NK-92 treated with Interleukin-12 subunit alpha and Interleukin-12 subunit beta, amount 100 ng/mL, for 24 hours (cell line): ENCODE results near the gene AFDN.

Experiments
- DNase-seq: peaks from one replicate; lab custom pipeline; 2025; lab: John Stamatoyannopoulos, UW

The AFDN gene

DNA sequence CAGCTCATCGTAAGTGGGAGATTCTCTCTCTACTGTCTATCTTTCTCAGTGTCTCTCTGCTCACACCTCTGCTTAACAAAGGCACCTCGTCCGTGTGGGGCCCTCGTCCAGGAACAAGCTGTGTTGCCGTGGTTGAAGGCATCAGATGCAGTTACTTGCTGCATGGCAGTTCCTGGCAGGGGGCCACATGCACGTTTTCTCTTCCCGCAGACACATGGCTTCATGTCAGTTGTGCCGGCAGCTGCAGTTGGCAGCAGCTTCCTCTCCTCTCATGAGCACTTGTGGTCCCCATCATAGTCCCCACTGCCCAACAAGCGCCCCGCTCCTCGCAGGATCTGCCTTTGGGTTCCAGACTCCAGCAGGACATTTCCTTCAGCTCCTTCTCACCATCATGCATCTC lies 7.1 kb upstream of the AFDN start:
- no peak for DNase-seq

DNA sequence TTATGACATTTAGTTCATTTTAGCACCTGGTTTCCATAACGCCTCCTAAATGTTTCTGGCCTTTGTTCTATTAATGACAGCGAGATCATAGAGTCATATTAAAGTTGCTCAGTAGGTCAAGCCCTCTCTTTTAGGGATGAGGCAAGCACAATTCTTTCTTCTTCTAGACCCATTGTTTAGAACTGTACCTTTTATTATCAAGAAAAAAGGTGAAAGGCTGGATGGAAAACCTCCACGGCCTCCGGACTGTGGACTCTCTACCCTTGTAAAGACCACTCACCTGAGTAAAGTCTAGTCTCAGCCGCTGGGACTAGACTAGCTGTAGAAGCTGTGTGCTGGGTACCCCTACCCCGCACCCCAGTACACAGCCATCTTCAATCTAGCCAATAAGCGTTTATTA lies 6.0 kb upstream of the AFDN start:
- no peak for DNase-seq

DNA sequence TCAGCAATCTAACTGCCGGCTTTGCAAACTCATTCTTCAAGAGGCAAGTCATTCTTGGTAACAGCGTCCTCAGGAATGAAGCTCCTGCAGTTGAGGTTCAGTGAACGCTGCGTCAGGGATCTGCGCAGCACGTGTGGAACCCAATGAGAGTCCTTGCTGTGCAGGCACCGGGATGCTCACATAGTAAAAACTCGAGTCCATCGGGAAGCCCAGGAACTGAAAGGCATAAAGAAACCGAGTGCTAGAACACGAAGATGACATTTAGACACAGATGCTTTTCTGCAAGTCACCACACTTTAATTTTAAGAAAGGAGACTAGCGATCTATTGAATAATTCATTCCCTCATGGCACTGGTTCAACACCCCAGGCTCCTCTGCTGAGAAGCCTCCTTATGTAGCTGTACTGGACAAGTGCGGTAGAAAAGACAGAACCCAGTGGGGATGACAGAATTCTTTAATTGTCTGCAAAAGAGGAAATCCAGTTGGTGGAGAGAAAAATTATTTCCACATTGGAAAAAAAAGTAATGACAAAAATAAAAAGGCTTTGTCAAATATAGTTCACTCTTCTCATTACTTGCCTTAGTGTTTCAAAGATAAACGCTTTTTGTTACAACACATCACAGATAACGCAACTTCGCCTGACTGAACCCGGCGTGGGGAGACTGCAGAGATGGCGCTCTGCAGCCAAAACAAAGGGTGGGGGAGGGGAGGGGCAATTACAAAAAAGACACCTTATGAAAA lies 1.9 kb upstream of the AFDN start:
- no peak for DNase-seq

DNA sequence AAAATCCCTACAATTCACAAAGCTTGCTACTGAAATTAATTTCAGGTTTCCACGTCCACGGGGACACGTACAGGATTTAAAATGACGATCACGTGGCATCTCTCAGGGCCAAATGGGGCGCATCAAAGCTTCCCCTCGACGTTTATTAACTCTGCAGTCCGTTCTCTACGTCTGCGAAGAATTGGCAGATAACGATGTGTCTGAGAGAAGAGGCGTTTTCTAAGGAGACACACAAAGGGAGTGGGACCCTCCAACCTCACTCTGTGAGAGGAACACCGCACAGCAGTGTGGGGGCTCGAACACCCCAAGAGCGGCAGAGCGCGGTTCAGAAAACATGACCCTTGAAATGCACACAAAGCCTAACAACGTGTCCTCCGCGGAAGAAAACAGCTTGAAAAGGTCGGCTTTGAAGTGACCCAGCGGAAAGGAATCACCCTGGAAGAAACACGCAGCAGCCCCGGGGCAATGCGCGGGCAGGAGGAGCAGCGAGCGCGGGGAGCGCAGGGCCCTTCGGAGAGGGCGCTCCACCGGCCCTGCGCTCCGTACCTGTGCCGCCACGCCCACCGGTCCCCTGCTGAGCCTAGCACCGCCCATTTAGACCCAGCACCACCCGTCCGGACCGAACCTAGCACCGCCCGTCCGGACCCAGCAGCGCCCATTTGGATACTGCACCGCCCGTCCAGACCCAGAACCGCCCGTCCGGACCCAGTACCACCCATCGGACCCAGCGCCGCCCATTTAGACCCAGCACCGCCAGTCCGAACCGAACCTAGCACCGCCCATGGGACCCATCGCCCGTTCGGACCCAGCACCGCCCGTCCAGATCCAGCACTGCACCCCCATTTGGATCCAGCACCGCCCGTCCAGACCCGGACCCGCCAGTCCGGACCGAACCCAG lies 1.1 kb upstream of the AFDN start:
- no peak for DNase-seq

DNA sequence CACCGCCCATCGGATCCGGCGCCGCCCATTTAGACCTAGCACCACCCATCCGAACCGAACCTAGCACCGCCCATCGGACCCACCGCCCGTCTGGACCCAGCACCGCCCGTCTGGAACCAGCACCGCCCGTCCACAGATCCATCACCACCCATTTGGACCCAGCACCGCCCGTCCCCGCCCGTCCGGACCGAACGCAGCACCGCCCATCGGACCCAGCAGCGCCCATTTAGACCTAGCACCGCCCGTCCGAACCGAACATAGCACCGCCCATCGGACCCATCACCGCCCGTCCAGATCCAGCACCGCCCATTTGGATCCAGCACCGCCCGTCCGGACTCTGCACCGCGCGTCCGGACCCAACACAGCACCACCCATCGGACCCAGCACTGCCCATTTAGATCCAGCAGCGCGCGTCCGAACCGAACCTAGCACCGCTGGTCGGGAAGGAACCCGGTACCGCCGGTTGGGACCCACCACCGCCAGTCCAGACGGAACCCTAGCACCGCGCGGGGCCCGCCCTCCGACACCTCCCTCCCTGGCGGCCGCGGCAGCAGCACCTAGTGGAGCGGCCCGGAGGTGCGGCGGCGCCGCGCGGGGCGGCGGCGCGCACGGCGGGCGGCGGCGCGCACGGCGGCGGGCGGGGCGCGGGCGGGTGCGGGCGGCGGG lies 348 bp upstream of the AFDN start:
- DNase-seq: no peak

DNA sequence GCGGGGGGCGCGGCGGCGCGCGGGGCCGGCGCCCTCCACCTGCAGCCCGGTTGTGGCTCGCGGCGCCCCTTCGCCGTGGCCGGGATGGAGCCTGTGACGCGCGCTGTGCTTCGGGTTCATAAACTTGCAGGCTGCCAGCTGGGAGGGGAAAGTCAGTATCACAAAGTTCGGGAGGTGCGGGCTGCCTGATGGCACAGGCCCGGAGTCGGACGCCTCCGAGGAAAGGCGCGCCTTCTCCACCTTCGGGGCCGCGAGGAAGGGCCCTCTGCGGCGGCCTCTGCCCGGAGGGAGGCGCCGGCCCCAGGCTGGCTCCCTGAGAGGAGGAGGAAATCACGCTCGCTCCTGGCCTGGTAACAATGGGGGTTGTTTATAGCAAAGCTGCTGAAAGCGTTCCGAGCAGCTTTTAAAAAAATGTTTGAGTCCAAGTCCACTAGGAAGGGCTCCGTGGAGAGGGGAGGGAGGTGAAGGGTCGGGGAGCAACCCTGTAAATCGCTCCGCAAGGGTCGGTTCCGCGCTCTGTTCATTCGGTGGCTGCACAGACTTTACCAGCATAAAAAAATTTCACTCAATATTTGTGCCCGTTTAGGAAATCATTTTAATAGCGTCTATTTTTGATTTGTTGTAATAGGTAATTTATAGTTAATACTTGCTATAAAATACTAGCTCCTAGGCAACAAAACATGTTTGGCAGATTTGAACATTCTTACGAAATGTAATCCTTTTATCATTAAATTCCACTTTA lies 1.0 kb downstream of the AFDN start:
- DNase-seq: no peak

DNA sequence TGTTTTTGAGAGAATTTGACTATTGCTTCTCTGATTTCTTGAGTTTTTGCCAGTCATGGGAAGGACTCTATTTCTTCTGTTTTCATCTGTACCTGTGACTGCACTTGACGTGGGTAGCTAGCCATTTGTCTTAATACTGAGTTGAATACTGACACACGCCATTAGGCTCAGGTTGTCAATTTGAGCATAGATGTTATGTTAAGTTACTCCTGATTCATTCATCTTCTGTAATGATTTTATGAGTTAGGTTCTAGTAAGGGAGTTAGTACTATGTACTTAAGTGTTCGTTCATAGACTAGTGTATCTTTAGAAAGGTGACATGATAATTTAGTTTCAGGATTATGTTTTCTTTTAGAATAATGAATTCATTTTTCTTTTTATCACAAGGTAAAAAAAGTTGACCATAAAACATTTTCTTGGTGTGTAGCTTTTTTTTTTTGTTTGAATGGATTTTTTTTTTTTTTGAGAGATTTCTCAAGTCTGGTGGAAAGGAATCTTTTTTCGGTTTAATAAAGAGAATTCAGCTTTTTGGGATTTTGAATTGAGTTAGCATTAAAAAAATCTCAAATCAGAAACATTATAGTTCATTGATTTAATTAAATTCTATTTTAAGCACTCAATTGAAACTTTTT lies 1.7 kb downstream of the AFDN start:
- DNase-seq: no peak

DNA sequence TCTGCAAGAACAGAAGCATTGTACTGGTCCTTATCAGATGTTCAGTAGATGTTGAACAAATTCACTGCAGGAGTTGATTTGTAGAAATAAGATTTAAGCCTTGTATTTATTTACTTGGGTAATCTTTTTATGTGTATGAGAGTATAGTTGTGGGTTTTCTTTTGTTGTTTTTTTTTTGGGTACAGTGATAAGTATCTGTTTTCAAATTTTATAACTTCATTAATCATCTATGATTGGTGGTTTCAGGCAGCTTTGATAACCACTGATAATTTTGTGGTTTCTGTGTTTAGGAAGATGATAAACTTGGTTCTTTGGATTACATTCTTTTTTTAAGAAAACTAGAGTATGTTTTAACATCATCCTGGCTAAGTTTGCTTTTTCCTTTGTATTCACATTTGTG lies 2.8 kb downstream of the AFDN start:
- no peak for DNase-seq

DNA sequence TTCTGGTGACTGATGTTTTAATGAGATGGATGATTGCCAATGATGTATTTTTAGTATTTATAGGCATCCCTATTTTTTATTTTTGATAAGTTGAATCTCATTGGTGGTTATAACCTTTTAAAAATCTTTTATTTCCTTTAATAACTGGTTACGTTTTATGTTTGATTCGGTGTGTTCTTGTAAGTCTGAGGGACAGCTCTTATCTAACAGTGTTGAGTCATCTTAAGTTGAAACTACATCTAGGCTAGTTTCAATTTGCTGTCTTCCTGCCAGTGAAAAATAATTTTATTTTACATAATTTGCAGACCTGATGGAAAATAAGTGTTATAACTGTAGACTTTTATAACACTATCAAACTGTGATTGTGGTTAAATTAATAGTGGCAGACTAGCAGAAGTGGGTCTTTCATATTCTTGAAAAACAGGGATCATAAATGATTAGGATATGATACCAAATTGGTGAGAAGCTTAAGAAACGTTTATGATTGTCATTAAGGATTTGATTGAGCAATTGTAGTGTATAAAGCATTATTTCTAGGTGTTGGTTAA lies 4.6 kb downstream of the AFDN start:
- DNase-seq: no peak

DNA sequence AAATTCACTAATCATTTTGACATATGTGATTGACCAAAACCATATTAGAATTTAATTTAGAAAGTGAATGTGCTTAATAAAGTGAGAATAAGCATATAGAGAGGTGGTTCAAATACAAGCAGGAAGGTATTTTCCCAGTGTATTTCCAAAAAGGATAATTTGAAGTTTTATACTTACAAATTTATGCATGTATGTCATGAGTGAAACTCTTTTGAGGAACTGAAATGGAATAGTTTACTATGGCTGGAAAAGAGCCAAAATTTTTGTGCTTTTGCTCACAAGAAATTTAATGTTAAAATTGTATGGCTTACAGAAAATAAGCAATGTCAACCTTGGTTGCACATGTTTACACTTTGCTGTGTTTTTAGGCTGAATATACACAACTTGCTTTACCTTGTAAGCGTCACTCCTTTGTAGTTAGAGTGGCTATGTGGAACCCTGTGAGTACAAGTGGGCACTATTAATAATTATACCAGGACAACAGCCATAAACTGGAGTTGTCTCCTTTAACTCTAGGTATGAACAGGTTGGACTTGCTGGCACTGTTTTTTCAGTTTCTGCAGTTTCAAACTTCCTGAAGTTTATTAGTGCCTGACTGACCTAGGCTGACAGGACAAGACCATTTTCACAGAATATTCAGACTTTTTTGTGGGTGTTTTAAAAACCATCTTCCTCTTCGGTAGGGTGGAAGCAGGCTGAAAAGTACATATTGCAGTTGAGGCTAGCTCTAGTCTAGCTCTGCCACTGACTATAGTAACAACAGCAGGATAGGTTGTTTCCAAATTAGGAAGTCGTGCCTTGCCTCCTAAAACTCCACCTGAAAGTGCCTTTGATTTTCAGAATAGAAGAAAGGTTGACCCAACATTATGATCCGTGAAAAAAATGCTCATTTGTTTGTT lies 6.0 kb downstream of the AFDN start:
- DNase-seq: no peak

DNA sequence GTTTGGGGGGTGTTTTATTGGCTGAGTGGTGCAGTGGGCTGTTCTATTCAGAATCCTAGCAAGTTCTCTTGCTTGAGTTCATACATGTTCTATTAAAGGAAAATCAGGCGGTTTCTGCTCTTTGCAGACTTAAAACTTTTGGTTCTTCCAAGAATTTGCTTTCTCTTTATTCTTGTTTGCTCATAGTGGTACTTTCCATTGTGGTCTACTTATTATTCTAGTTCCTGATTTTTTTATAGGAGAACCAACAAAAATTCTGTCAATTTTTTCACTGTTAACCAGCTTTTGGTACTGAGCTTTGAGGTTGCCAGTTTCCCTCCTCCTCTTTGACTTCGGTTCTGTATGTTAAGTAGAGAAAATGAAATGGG lies 6.7 kb downstream of the AFDN start:
- DNase-seq: no peak

DNA sequence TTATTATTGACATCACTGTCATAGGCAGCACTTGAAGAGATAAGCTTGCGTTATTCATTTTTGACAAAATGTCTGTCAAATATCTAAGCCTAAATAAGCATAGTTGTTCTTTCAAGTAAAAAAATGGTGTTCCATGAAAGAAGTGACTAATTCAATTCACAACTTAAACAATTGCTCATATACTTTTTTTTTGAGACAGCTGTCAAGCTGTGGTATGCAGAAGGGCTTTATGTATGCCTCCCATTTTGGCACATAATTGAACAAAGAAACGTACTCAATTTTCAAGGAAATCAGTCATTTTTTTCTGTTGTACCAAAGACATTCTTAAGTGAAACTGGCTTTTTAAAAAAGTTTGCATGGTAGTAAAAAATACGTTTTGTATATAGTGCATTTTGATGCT lies 8.5 kb downstream of the AFDN start:
- DNase-seq: no peak

DNA sequence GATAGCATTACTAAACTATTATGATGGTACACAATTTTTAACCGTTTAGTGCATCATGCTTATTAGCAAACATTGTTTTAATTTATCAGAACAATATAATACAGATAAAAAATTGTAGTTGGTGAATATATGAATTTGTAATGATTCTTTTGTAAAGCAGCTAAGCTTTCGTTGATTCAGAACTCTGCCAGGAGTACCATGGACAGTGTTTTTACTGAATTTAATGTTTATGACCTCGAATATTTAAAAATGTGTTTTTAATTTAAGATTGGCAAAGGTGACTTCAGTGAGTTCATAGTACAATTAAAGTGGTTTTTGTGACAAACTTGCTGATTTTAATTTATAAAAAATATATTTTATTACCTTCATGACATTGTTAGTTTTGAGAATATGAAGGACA lies 10.0 kb downstream of the AFDN start:
- DNase-seq: no peak

DNA sequence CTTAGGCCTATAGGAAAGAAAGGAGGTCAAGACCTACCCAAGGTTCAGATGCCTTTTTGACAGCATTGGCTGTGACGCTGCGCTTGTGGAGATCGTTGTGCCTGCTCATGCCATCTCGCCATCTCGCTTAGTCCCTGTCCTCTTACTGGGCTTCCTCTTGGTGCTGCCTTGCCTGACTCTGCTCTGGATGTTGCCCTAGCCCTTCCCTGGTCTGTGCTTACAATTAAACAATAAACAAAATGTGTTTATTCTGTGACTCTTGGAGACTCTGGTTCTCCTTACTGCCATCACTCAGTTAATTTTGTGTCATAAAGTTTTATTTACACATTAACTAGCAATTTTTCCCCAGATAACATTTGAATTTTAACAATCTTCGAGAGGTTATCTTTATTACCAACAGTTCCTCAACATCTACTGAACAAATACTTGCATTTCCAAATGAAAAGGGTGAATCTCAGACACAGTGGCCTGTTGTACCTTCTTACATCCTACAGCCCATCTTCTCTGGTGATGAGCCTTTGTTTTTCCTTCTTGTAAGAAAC lies 11.6 kb downstream of the AFDN start:
- no peak for DNase-seq

DNA sequence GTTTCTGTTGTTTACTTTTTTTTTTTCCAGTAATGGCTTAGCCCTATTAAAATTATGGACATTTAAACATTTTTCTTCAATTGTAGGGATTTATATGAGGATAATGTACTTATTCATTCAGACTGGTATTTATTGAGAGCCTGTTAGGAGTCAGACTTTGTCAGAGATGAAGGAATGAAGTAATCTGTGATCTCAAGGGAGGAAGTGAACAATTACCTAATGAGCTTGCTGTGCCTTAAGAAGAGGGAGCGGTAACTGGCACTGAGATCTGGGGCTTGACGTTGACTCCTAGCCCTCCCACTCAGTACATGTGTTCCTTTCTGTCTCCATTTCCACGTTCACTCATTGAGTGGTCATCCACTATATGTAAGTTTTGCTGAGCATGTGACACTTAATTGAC lies 12.6 kb downstream of the AFDN start:
- DNase-seq: no peak

DNA sequence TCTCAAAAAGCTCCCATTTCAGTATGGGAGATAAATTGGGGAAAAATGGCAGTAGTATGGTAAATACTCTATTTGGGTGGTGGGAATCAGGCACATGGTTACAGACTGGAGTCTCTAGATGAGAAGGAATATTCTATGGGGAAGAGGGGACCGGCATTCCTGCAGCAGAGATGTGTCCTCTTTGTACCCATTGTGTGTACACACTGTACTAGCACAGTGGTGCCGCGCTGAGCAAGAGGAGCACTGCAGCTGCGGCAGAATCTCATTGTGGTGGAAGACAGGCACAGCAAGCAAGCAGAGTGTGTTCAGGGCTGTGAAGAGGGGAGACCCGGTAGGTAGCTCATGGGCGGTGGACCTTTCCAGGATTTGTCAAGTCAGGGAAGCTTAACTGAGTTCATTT lies 13.0 kb downstream of the AFDN start:
- no peak for DNase-seq

DNA sequence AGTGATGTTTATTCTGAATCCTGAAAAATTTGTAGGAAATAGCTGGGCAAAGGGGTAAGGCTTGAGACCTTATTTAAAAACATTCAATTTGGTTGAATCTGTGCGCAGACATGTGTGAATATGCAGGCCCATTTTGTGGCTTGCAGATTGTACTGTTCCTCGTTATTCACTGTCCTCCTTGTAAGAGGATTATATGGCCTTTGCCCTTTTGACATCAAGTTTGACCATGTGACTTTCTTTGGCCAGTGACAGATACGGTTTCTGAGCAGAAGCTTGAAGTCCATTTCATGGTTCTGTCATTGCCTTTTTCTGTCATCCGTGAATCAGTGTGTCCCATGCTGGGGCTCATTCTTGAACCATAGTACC lies 13.4 kb downstream of the AFDN start:
- no peak for DNase-seq

DNA sequence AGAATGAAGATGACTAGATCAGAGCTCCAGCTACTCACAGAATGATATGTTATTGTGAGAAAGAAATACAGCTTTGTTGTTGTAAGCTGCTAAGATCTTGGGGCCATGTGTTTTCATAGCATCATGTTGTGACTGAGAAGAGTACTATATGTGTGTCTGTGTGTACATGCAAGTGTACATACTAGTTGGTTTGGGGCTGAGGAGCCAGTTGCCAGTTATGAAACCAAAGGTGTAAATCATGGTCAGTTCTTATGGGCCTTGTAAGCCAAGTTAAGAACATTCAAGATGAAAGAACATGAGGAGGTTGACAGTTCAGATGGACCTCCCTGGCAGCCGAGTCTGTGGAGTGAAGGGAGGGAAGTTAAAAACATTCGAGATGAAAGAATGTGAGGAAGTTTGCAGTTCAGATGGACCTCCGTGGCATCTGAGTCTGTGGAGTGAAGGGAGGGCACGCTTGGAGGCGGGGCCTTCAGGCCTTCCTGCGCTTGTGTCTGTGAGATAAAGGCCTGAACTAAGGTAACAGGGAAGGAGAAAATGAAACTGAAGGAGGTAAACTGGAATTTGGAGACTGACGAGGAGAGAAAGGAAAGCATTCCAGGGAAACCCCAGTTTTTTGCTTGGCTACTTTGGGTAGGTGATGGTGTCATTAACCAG lies 13.9 kb downstream of the AFDN start:
- no peak for DNase-seq

DNA sequence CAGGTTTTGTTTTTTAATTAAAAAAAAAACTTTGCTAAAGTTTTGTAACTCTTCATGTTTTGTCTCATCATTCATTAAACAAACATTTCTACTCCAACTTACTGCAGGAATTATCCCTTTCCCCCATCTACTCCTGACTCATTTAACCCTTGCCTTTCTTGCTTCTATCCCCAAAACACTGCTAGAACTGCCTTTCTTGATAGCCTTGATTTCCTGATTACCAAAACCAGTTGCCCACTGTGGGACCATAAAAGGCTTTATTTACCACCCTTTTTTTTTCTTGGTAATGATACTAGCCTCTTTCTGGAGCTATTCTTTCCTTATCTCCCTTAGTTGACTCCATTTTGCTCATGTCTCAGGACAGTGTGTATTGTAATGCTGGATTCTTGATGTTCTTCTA lies 15.3 kb downstream of the AFDN start:
- no peak for DNase-seq

DNA sequence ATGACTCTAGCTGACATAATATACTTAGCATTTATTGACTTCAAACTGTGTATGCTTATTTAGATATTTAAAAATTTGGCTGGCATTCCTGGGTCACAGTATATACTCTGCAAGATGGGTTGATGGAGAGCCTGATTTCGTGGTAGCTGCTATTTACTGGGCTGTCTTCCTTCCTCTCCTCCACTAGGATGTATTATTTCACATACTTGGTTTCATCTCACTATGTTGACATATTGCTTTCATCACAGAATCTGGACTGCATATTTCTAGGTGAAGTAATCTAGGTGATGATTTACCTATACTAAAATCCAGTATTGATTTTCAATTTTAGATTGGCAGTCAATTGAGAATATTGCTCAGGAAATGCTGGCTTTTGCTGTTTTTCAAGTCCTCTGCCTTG lies 15.7 kb downstream of the AFDN start:
- no peak for DNase-seq
